ENCODE results near the gene CCL20.

DNA sequence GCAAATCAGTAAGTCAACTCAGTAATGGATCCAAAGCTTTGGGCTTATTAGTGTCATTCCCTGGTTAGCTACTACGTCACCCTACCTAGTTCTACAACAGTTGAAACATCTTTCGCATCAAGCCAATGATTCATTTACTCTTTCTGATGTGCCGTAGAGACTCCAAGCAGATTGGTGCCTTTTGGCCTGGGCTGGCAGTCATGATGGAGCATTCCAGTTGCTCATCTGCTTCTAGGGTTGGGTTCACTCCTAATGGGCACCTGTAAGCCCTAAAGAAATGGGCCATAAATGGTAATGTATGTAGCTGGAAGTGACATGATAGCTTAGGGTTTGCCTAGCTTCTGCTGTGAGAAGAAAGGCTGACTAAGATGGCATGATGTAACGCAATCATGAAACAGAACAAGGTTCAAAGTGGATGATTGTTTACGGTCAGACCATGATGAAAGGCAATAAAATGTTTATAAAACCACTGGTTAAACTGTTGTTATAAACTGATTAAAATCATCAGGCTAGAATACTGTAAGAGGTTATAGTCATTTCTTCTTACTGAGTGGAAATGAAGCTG lies 20.4 kb upstream of the CCL20 start:
- TF ChIP-seq, protein P1, sequence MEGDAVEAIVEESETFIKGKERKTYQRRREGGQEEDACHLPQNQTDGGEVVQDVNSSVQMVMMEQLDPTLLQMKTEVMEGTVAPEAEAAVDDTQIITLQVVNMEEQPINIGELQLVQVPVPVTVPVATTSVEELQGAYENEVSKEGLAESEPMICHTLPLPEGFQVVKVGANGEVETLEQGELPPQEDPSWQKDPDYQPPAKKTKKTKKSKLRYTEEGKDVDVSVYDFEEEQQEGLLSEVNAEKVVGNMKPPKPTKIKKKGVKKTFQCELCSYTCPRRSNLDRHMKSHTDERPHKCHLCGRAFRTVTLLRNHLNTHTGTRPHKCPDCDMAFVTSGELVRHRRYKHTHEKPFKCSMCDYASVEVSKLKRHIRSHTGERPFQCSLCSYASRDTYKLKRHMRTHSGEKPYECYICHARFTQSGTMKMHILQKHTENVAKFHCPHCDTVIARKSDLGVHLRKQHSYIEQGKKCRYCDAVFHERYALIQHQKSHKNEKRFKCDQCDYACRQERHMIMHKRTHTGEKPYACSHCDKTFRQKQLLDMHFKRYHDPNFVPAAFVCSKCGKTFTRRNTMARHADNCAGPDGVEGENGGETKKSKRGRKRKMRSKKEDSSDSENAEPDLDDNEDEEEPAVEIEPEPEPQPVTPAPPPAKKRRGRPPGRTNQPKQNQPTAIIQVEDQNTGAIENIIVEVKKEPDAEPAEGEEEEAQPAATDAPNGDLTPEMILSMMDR (IDR thresholded peaks at IDR 0.05; ENCODE audit: poor library complexity, severe bottlenecking): no peak
- TF ChIP-seq POLR2AphosphoS5 (IDR thresholded peaks at IDR 0.05): no peak
